GM12878 (cell line): ENCODE results near the gene SS18. TPM values are rescaled to one million over a fixed set of nuclear protein-coding genes. Genes with fewer than 3 reads are reported as not detected.

ENCODE experiments used
- ATAC-seq: fragments of 200-7000 bp; cut with Tn5 transposase; 3 replicates; pipeline ENCODE4 v1.9.1; 2020; ENCODE audit warnings: mild to moderate bottlenecking, moderate library complexity
- BruUV-seq: library from RNA; stranded (reverse); fragments of 400-500 nt; replicated peaks from 2 replicates; lab custom pipeline; 2021; lab: Mats Ljungman, UMichigan
- CTCF ChIA-PET: fragments of 300-600 bp; sonication (Branson Sonifier 250); formaldehyde crosslinking; extraction: SDS; loops from one replicate; lab custom pipeline; 2021; ENCODE audit warnings: inconsistent platforms; lab: Yijun Ruan, JAX
- POLR2A ChIA-PET: fragments of 350-600 bp; formaldehyde crosslinking; extraction: SDS; loops from one replicate; lab custom pipeline; 2021; ENCODE audit warnings: inconsistent platforms; lab: Charles Lee
- RAD21 ChIA-PET: fragments of 300-600 bp; sonication (Branson Sonifier 250); formaldehyde crosslinking; loops from one replicate; lab custom pipeline; 2023; ENCODE audit warnings: antibody characterized with exemption; ENCODE audit not compliant: unreplicated experiment; lab: Charles Lee
- SMC1A ChIA-PET: fragments of 300-600 bp; sonication (Branson Sonifier 250); formaldehyde crosslinking; loops from one replicate; lab custom pipeline; 2023; ENCODE audit not compliant: unreplicated experiment, uncharacterized antibody; lab: Charles Lee
- DNase-seq: peaks from one replicate; pipeline ENCODE4 v3.0.0-alpha.2; 2011; ENCODE audit warnings: low read depth, low spot score
- FAIRE-seq: peaks from 3 replicates; lab custom pipeline; 2011; peaks lifted over from hg19 to GRCh38; lab: Jason Lieb, UNC
- H2AFZ ChIP-seq: 2 replicates; pipeline ENCODE4 v1.6.0; 2011; ENCODE audit warnings: low read depth, low read length, control low read depth; ENCODE audit not compliant: control insufficient read depth
- H3K27ac ChIP-seq: 2 replicates; pipeline ENCODE4 v1.5.1; 2011; ENCODE audit warnings: control low read depth; ENCODE audit not compliant: control insufficient read depth, insufficient read depth
- H3K27me3 ChIP-seq, 2 experiments: replicated peaks in 1 of 2; 2 replicates each; pipeline versions ENCODE4 v1.6.0 to v1.6.1; 2011; ENCODE audit warnings: low read length in 1 of 2; ENCODE audit not compliant: control insufficient read depth in 2 of 2, insufficient read depth in 2 of 2
- H3K36me3 ChIP-seq, 2 experiments: 2 replicates each; pipeline ENCODE4 v1.5.1; 2011; ENCODE audit warnings: low read length in 1 of 2; ENCODE audit not compliant: control insufficient read depth in 2 of 2, insufficient read depth in 2 of 2
- H3K4me1 ChIP-seq: 2 replicates; pipeline ENCODE4 v1.6.1; 2011; ENCODE audit warnings: mild to moderate bottlenecking, low read length, moderate library complexity, mixed read lengths; ENCODE audit not compliant: control insufficient read depth, insufficient read depth
- H3K4me2 ChIP-seq: 2 replicates; pipeline ENCODE4 v1.6.0; 2011; ENCODE audit warnings: control low read depth; ENCODE audit not compliant: control insufficient read depth, insufficient read depth
- H3K4me3 ChIP-seq: fragments of 200-600 bp; sonication (generic); 2 replicates; pipeline ENCODE4 v1.5.1; 2016
- H3K79me2 ChIP-seq: 2 replicates; pipeline ENCODE4 v1.6.0; 2011; ENCODE audit warnings: low read length; ENCODE audit not compliant: control insufficient read depth, insufficient read depth
- H3K9ac ChIP-seq: 2 replicates; pipeline ENCODE4 v1.8.0; 2011; ENCODE audit warnings: low read length, control low read depth, mixed read lengths; ENCODE audit not compliant: control insufficient read depth, insufficient read depth
- H3K9me3 ChIP-seq: replicated peaks from 3 replicates; pipeline ENCODE4 v1.5.1; 2011; ENCODE audit warnings: mild to moderate bottlenecking, low read length; ENCODE audit not compliant: control insufficient read depth, insufficient read depth
- H4K20me1 ChIP-seq: 2 replicates; pipeline ENCODE4 v1.6.0; 2011; ENCODE audit not compliant: control insufficient read depth, insufficient read depth
- IKZF1 ChIP-seq: fragments of 450-650 bp; conservative IDR thresholded peaks from 2 replicates; pipeline ENCODE4 v1.6.1; 2017; ENCODE audit warnings: antibody characterized with exemption, mild to moderate bottlenecking
- IRF4 ChIP-seq: IDR thresholded peaks from 2 replicates; pipeline ENCODE4 v1.6.1; 2011; ENCODE audit warnings: low read depth, low read length
- NFYB ChIP-seq: IDR thresholded peaks from 2 replicates; pipeline ENCODE4 v1.6.1; 2011; ENCODE audit warnings: low read depth, mild to moderate bottlenecking, low read length, improper control_type of control experiment, moderate library complexity; ENCODE audit not compliant: insufficient read depth
- TCF3 ChIP-seq: IDR thresholded peaks from 2 replicates; pipeline ENCODE4 v1.6.1; 2012; ENCODE audit warnings: low read depth, mild to moderate bottlenecking, low read length, borderline replicate concordance; ENCODE audit not compliant: insufficient read depth
- WRNIP1 ChIP-seq: IDR thresholded peaks from 2 replicates; pipeline ENCODE4 v1.6.1; 2011; ENCODE audit warnings: low read depth, low read length, improper control_type of control experiment, borderline replicate concordance
- WGBS: methylation state at CpG from one replicate; pipeline ENCODE4 v1.1.6; 2016; ENCODE audit warnings: low lambda C conversion rate; ENCODE audit not compliant: insufficient replicate concordance, insufficient coverage; ENCODE audit errors: missing lambda C conversion rate; 5-methylcytosine and 5-hydroxymethylcytosine counted together
- in situ Hi-C: fragments of 300-500 bp; cut with MboI; formaldehyde crosslinking; loops from 9 replicates; pipeline ENCODE4 v1.14.3; 2018; ENCODE audit warnings: mixed read lengths
- intact Hi-C: fragments of 100-400 bp; cut with micrococcal nuclease; formaldehyde crosslinking; loops from one replicate; pipeline ENCODE4 v1.14.2; 2022; ENCODE audit not compliant: unreplicated experiment
- polyA plus RNA-seq, 11 experiments: library from polyadenylated mRNA; depleted of rRNA in 4 of 11; unstranded in 6 of 11; stranded (reverse) in 5 of 11; fragments of >200 nt; fragmentation: Nextera tagmentation in 4 of 11; fragmentation: Illumina TruSeq in 1 of 11; extraction: Ambion mirVana in 4 of 11; extraction: Trizol in 1 of 11; gene quantifications; 1 replicate in 1 of 11; 2 replicates in 10 of 11; pipeline versions ENCODE4 v1.2.1 to v1.2.3, GENCODE V29; 2011 to 2016; ENCODE audit warnings: inconsistent platforms in 2 of 11, missing spikeins in 2 of 11, low read depth in 1 of 11
- total RNA-seq, 4 experiments: library from RNA; depleted of rRNA in 3 of 4; stranded (reverse); fragments of >200 nt in 3 of 4; fragmentation: Illumina TruSeq in 1 of 4; extraction: Trizol in 1 of 4; gene quantifications; 2 replicates each; pipeline versions ENCODE4 v1.2.1 to v1.2.3, GENCODE V29; 2013 to 2021
- TF ChIP-seq, protein P1 (sequence below): IDR thresholded peaks from 2 replicates; pipeline ENCODE4 v1.6.1; 2011; ENCODE audit warnings: borderline replicate concordance, low read depth, mild to moderate bottlenecking, moderate library complexity, mixed read lengths, low read length; ENCODE audit not compliant: insufficient read depth; ENCODE audit errors: extremely low read length
- TF ChIP-seq, protein P2 (sequence below): fragments of 450-650 bp; IDR thresholded peaks from 2 replicates; pipeline ENCODE4 v1.6.1; 2018; ENCODE audit warnings: borderline replicate concordance, mild to moderate bottlenecking; ENCODE audit not compliant: partially characterized antibody

The SS18 gene
- total and polyA plus RNA-seq, 10 of the 15 experiments (the other 5 are each of a cell fraction or from before 2014, with no cell fraction given), result 16.6 to 153 (median 81.8) TPM

DNA sequence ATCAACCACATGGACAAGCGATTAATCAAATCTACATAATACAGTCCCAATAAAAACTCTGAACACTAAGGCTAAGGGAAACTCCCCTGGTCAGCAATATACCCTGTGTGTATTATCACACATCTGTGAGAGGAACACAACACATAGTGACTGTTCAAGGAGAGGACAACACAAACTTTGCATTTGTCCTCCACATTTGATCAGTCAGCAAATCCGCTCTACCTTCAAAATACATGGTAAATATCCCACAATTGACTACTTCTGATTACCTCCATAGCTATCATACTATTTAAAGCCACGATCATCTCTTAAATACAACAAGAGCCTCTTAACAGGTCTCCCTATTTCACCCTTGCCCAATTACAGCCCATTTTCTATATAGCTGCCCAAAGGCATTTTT is 45.6 kb downstream of the SS18 start:
- CTCF ChIA-PET, result interaction anchor here (1.2 to 1.8 kb wide), 2 partner anchors 14 to 15 kb away, joined by 3 to 4 read pairs; no protein-coding TSS in a partner anchor
- Histone ChIP-seq H2AFZ (no peak overlapping the region), H3K27me3 (no peaks in the 10 kb centered on the region), H3K9me3 (no peaks in the 10 kb centered on the region; the same call in 2 of the 3 replicates), H4K20me1 (no peaks in the 10 kb centered on the region), H3K36me3 (peaks cover 4 to 18% of the 10 kb centered on the region in 2 experiments), H3K4me1 (peaks cover 5% of the 10 kb centered on the region), H3K27ac (no peak overlapping the region), H3K9ac (no peak overlapping the region), H3K4me3 (no peak overlapping the region), H3K79me2 (peaks cover 2% of the 10 kb centered on the region), H3K4me2 (no peak overlapping the region)
- TSS peak; percentile 45 for BruUV-seq
- WGBS, result 100% methylated on average over 3 of the region's 3 CpGs
- in situ Hi-C loops, result no loop called here
- RAD21 ChIA-PET, result no interaction called here
- FAIRE-seq, result no peak
- no peak for DNase-seq
- POLR2A ChIA-PET, result no interaction called here
- intact Hi-C loops, result no loop called here
- SMC1A ChIA-PET, result interaction anchor here (1.5 kb wide), 1 partner anchor 206 kb away, joined by 3 read pairs; no protein-coding TSS in a partner anchor
- TF ChIP-seq IKZF1 (no peak), WRNIP1 (no peak), IRF4 (no peak), TCF3 (no peak), NFYB (no peak)
- TF ChIP-seq, protein P1, sequence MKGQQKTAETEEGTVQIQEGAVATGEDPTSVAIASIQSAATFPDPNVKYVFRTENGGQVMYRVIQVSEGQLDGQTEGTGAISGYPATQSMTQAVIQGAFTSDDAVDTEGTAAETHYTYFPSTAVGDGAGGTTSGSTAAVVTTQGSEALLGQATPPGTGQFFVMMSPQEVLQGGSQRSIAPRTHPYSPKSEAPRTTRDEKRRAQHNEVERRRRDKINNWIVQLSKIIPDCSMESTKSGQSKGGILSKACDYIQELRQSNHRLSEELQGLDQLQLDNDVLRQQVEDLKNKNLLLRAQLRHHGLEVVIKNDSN, result no peak
- TF ChIP-seq, protein P2, sequence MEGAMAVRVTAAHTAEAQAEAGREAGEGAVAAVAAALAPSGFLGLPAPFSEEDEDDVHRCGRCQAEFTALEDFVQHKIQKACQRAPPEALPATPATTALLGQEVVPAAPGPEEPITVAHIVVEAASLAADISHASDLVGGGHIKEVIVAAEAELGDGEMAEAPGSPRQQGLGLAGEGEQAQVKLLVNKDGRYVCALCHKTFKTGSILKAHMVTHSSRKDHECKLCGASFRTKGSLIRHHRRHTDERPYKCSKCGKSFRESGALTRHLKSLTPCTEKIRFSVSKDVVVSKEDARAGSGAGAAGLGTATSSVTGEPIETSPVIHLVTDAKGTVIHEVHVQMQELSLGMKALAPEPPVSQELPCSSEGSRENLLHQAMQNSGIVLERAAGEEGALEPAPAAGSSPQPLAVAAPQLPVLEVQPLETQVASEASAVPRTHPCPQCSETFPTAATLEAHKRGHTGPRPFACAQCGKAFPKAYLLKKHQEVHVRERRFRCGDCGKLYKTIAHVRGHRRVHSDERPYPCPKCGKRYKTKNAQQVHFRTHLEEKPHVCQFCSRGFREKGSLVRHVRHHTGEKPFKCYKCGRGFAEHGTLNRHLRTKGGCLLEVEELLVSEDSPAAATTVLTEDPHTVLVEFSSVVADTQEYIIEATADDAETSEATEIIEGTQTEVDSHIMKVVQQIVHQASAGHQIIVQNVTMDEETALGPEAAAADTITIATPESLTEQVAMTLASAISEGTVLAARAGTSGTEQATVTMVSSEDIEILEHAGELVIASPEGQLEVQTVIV, result no peak
- no peak for ATAC-seq
